ENCODE results near the gene ZNF236.
"Not testable (repeated sequence)": the region's sequence is repeated elsewhere in the genome, so short reads cannot be mapped to it uniquely, and the experiment has no call there.

Gene ZNF236

GRCh38 chr18:77018650-77019049, 196.3 kb downstream of the ZNF236 start:
- in situ Hi-C loops (cut with MboI; ENCODE audit: low sequenced_read_pairs): not testable (repeated sequence)

GRCh38 chr18:77019641-77020040, 197.3 kb downstream of the ZNF236 start:
- in situ Hi-C loops (cut with MboI; ENCODE audit: low sequenced_read_pairs): no loop called here
